Body of pancreas (tissue), 4 donors: Measurements from ENCODE around the gene EPC2. TPM values are rescaled to one million over a fixed set of nuclear protein-coding genes. Genes with fewer than 3 reads are reported as not detected.

ENCODE experiments used
- ATAC-seq: fragments of 150-250 bp; one replicate; pipeline ENCODE4 v1.9.1; 2016
- DNase-seq, 4 donors: peaks; one replicate each; pipeline ENCODE4 v3.0.0-alpha.2; 2019
- H3K27ac ChIP-seq, 4 donors: fragments of 200-600 bp; sonication (generic); 1 replicate in 3 of 4; 2 replicates in 1 of 4; pipeline versions ENCODE4 v1.5.1 to v1.6.1; 2016 to 2019; ENCODE audit warnings: mild to moderate bottlenecking in 1 of 4, mixed read lengths in 1 of 4, moderate library complexity in 1 of 4
- H3K27me3 ChIP-seq, 2 donors: fragments of 200-600 bp; sonication (generic); one replicate each; pipeline ENCODE4 v1.6.0; 2016; ENCODE audit warnings: mild to moderate bottlenecking in 1 of 2
- H3K36me3 ChIP-seq, 2 donors: fragments of 200-600 bp; sonication (generic); replicated peaks in 1 of 2; 2 replicates each; pipeline ENCODE4 v1.5.1; 2016; ENCODE audit warnings: low read depth in 2 of 2; ENCODE audit not compliant: insufficient read depth in 1 of 2
- H3K4me1 ChIP-seq: fragments of 200-600 bp; sonication (generic); one replicate; pipeline ENCODE4 v1.6.0; 2016
- H3K4me3 ChIP-seq, 2 donors: fragments of 200-600 bp; sonication (generic); 1 replicate in 1 of 2; 2 replicates in 1 of 2; pipeline ENCODE4 v1.5.1; 2016 to 2019
- H3K9me3 ChIP-seq, 3 donors: fragments of 200-600 bp; sonication (generic); 1 replicate in 2 of 3; 2 replicates in 1 of 3; pipeline ENCODE4 v1.5.1; 2016
- POLR2A ChIP-seq, 3 donors: fragments of 450-650 bp; IDR thresholded peaks; one replicate each; pipeline ENCODE4 v1.6.1; 2016; ENCODE audit warnings: antibody characterized with exemption in 3 of 3, mild to moderate bottlenecking in 2 of 3
- WGBS, 2 donors: methylation state at CpG; one replicate each; pipeline ENCODE4 v1.1.5; 2017; 5-methylcytosine and 5-hydroxymethylcytosine counted together
- intact Hi-C: fragments of 100-400 bp; cut with DNase I; formaldehyde crosslinking; loops from one replicate; pipeline ENCODE4 v1.15.1; 2023
- total RNA-seq, 2 donors: library from RNA; depleted of rRNA; stranded (reverse); fragments of >200 nt; gene quantifications; one replicate each; pipeline ENCODE4 v1.1.0, GENCODE V29; 2016
- TF ChIP-seq, protein P1 (sequence below), 7 experiments: fragments of 450-650 bp in 4 of 7; fragments of 200-600 bp in 3 of 7; sonication (generic) in 3 of 7; IDR thresholded peaks; one replicate each; pipeline ENCODE4 v1.5.1; 2016 to 2019; ENCODE audit warnings: antibody characterized with exemption in 7 of 7

EPC2 gene
- total RNA-seq, 2 donors from 2014 or later: 19.2 to 21.1 TPM

- intact Hi-C loops: no loop called here
- Histone ChIP-seq H3K4me3 (no peak overlapping the region), H3K27me3 (no peaks in the 10 kb centered on the region), H3K27ac (no peak overlapping the region), H3K4me1 (peaks cover 11% of the 10 kb centered on the region), H3K9me3 (no peaks in the 10 kb centered on the region), H3K36me3 (no peaks in the 10 kb centered on the region)
- no peak for TF ChIP-seq POLR2A (IDR thresholded peaks at IDR 0.05)
- TF ChIP-seq, protein P1, sequence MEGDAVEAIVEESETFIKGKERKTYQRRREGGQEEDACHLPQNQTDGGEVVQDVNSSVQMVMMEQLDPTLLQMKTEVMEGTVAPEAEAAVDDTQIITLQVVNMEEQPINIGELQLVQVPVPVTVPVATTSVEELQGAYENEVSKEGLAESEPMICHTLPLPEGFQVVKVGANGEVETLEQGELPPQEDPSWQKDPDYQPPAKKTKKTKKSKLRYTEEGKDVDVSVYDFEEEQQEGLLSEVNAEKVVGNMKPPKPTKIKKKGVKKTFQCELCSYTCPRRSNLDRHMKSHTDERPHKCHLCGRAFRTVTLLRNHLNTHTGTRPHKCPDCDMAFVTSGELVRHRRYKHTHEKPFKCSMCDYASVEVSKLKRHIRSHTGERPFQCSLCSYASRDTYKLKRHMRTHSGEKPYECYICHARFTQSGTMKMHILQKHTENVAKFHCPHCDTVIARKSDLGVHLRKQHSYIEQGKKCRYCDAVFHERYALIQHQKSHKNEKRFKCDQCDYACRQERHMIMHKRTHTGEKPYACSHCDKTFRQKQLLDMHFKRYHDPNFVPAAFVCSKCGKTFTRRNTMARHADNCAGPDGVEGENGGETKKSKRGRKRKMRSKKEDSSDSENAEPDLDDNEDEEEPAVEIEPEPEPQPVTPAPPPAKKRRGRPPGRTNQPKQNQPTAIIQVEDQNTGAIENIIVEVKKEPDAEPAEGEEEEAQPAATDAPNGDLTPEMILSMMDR (IDR thresholded peaks at IDR 0.05): no peak
- WGBS, 2 donors: 37 to 53% methylated on average over 6 of the region's 6 CpGs
- ATAC-seq (peak; percentile 53), DNase-seq (peak; percentile 22 to 38 (median 26))
Observed at GRCh38 chr2:148812306-148812705, 167.8 kb downstream of the EPC2 start.

DNA sequence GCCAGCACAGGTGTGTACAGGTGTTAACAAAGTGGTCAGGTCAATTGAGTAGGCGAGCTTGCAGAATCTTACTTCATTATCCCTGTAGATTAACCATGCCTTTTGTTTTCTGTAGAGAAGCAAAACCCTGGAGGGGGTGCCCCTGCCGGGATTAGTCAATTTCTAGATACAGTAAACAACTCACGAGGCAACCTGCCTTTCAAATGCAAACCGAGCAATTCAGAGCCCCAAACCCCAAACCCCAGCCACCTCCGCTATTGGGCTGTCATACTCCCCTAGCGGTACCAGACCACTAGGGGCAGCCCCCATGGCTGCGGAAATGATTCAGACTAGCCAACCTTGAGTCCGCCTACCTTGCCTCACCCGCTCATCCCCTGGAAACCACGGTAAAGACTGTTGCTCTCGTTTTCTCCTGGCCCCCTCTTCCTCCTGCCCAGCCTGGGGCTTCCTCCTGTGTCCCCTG lies 169.1 kb downstream of the EPC2 start:
- Histone ChIP-seq H3K27ac (no peak overlapping the region), H3K27me3 (no peaks in the 10 kb centered on the region), H3K36me3 (no peaks in the 10 kb centered on the region), H3K9me3 (no peaks in the 10 kb centered on the region), H3K4me1 (peaks cover 11% of the 10 kb centered on the region), H3K4me3 (no peak overlapping the region)
- ATAC-seq: no peak
- 80 to 89% methylated on average over 11 of the region's 11 CpGs for whole genome bisulfite sequencing, 2 donors
- TF ChIP-seq, protein P1 (IDR thresholded peaks at IDR 0.05): no peak
- no peak for TF ChIP-seq POLR2A (IDR thresholded peaks at IDR 0.05)
- intact Hi-C loops: no loop called here
- DNase-seq: no peak

- peak overlapping the region in 1 of 4 donors; percentile 21 for H3K27ac ChIP-seq
- WGBS, 2 donors: 39 to 54% methylated on average over 6 of the region's 6 CpGs
- ATAC-seq (peak; percentile 41), DNase-seq (peak in 3 of 4 donors; percentile 24 to 31 (median 30))
- intact Hi-C loops: no loop called here
- H3K36me3 ChIP-seq: no peaks in the 10 kb centered on the region
- no peak overlapping the region for H3K4me3 ChIP-seq
- H3K9me3 ChIP-seq: no peaks in the 10 kb centered on the region
- H3K4me1 ChIP-seq: peaks cover 11% of the 10 kb centered on the region
- H3K27me3 ChIP-seq: no peaks in the 10 kb centered on the region
- TF ChIP-seq, protein P1 (IDR thresholded peaks at IDR 0.05): no peak
- no peak for TF ChIP-seq POLR2A (IDR thresholded peaks at IDR 0.05)
Observed at GRCh38 chr2:148814143-148814859, 169.8 kb downstream of the EPC2 start.

DNA sequence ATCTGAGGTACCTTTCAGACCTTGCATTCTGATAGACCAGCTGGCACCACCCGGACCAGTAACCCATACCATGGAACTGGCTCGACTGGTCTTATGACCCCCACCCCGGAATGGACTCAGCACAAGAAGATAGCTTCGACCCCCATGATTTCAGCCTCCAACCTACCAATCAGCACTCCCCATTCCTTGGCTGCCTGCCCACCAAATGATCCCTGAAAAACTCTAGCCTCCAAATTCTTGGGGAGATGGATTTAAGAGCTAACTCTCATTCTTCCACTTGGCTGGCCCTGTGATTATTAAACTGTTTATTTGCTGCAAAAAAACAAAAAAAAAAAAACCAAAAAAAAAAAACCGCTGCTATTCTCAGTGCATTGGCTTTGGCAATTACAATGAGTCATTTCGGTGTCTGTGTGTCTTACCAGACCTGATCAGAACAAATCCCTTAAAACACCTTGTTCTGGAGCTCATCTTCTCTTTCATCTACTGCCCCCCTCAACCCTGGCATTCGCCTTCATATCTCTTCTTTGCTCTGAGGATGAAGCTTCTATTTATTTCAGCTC lies 170.4 kb downstream of the EPC2 start:
- Histone ChIP-seq H3K9me3 (no peaks in the 10 kb centered on the region), H3K27me3 (no peaks in the 10 kb centered on the region), H3K36me3 (no peaks in the 10 kb centered on the region), H3K27ac (peak overlapping the region in 1 of 4 donors; percentile 21), H3K4me1 (peaks cover 11% of the 10 kb centered on the region), H3K4me3 (no peak overlapping the region)
- TF ChIP-seq, protein P1 (IDR thresholded peaks at IDR 0.05): no peak
- TF ChIP-seq POLR2A (IDR thresholded peaks at IDR 0.05): no peak
- intact Hi-C loops: no loop called here
- WGBS, 2 donors: 51 to 65% methylated on average over 7 of the region's 7 CpGs
- no peak for ATAC-seq
- DNase-seq: peak in 2 of 4 donors; percentile 13 to 22
